SK-N-SH treated with all-trans-retinoic acid at 6 μM for 48 hours (cell line): ENCODE results near the gene SGSM1.

ENCODE experiments used
- BACH2 ChIP-seq: fragments of 250-450 bp; sonication (Bioruptor Pico); IDR thresholded peaks from 2 replicates; pipeline ENCODE4 v1.9.0; 2021; ENCODE audit warnings: mild to moderate bottlenecking, borderline replicate concordance
- CSDC2 ChIP-seq: fragments of 250-450 bp; sonication (Bioruptor Pico); IDR thresholded peaks from 2 replicates; pipeline ENCODE4 v1.5.0; 2020; ENCODE audit warnings: mild to moderate bottlenecking, moderate library complexity
- ESRRG ChIP-seq: fragments of 250-450 bp; sonication (Bioruptor Pico); IDR thresholded peaks from 2 replicates; pipeline ENCODE4 v1.6.1; 2021; ENCODE audit warnings: mild to moderate bottlenecking
- PPARA ChIP-seq: fragments of 250-450 bp; sonication (Bioruptor Pico); IDR thresholded peaks from 2 replicates; pipeline ENCODE4 v1.5.0; 2020; ENCODE audit warnings: mild to moderate bottlenecking, borderline replicate concordance
- RARB ChIP-seq: fragments of 250-450 bp; sonication (Bioruptor Pico); IDR thresholded peaks from 2 replicates; pipeline ENCODE4 v1.8.0; 2021; ENCODE audit warnings: mild to moderate bottlenecking, moderate library complexity
- TOX ChIP-seq: fragments of 250-450 bp; sonication (Bioruptor Pico); IDR thresholded peaks from 2 replicates; pipeline ENCODE4 v1.8.0; 2021; ENCODE audit warnings: mild to moderate bottlenecking, moderate library complexity, borderline replicate concordance
- ZFP3 ChIP-seq: fragments of 250-450 bp; sonication (Bioruptor Pico); IDR thresholded peaks from 2 replicates; pipeline ENCODE4 v1.5.0; 2020; ENCODE audit warnings: mild to moderate bottlenecking, moderate library complexity
- ZFP30 ChIP-seq: fragments of 450-650 bp; formaldehyde crosslinking; IDR thresholded peaks from 2 replicates; pipeline ENCODE4 v1.5.0; 2022; ENCODE audit warnings: mild to moderate bottlenecking, moderate library complexity
- ZNF565 ChIP-seq: fragments of 450-650 bp; formaldehyde crosslinking; conservative IDR thresholded peaks from 2 replicates; pipeline ENCODE4 v1.5.0; 2020; ENCODE audit warnings: low read depth, mild to moderate bottlenecking, moderate library complexity
- TF ChIP-seq, protein P1 (sequence below): fragments of 250-450 bp; sonication (Bioruptor Pico); IDR thresholded peaks from 2 replicates; pipeline ENCODE4 v1.5.1; 2021; ENCODE audit warnings: mild to moderate bottlenecking, moderate library complexity

DNA sequence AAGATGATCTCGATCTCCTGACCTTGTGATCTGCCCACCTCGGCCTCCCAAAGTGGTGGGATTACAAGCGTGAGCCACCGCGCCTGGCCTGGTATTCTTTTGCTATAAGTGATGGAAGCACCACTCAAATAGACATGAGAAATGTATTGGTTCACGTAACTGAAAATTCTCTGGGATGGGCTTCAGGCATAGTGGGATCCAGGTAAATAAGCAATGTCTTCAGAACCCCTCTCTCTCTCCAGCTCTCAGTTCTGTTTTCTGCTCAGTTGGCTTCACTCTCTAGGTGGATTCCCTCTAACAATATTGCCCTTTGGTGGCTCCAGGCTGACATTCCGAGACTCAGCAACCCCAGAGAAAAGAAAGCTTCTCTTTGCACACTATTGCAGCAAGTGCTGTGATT lies 141.4 kb downstream of the SGSM1 start:
- no peak for TF ChIP-seq ZNF565 (CRISPR knock-in tag)
- TF ChIP-seq, protein P1, sequence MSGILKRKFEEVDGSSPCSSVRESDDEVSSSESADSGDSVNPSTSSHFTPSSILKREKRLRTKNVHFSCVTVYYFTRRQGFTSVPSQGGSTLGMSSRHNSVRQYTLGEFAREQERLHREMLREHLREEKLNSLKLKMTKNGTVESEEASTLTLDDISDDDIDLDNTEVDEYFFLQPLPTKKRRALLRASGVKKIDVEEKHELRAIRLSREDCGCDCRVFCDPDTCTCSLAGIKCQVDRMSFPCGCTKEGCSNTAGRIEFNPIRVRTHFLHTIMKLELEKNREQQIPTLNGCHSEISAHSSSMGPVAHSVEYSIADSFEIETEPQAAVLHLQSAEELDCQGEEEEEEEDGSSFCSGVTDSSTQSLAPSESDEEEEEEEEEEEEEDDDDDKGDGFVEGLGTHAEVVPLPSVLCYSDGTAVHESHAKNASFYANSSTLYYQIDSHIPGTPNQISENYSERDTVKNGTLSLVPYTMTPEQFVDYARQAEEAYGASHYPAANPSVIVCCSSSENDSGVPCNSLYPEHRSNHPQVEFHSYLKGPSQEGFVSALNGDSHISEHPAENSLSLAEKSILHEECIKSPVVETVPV (CRISPR knock-in tag): no peak
- TF ChIP-seq ESRRG: no peak
- TF ChIP-seq ZFP30 (CRISPR knock-in tag): no peak
- no peak for TF ChIP-seq TOX (CRISPR knock-in tag)
- TF ChIP-seq BACH2 (CRISPR knock-in tag): no peak
- no peak for TF ChIP-seq CSDC2 (CRISPR knock-in tag)
- no peak for TF ChIP-seq RARB (CRISPR knock-in tag)
- TF ChIP-seq ZFP3: no peak
- TF ChIP-seq PPARA (CRISPR knock-in tag): no peak
